IPS-18a (cell line): ENCODE results near the gene CES2.
A peak's percentile ranks its signal among the peaks of the same experiment; 100 is the strongest.

ENCODE experiments used
- H3K27ac ChIP-seq: one replicate; pipeline ENCODE4 v1.5.1; 2013; ENCODE audit warnings: low read length
- H3K27me3 ChIP-seq: one replicate; pipeline ENCODE4 v1.6.1; 2013; ENCODE audit warnings: mild to moderate bottlenecking, low read length; ENCODE audit not compliant: control insufficient read depth, insufficient read depth
- H3K36me3 ChIP-seq: one replicate; pipeline ENCODE4 v1.6.1; 2013; ENCODE audit warnings: low read depth, low read length; ENCODE audit not compliant: control insufficient read depth
- H3K4me1 ChIP-seq: one replicate; pipeline ENCODE4 v1.6.1; 2013; ENCODE audit warnings: low read depth, low read length; ENCODE audit not compliant: control insufficient read depth
- H3K4me3 ChIP-seq: one replicate; pipeline ENCODE4 v1.5.1; 2013; ENCODE audit warnings: low read length
- H3K9ac ChIP-seq: one replicate; pipeline ENCODE4 v1.6.1; 2013; ENCODE audit warnings: mild to moderate bottlenecking, low read length, moderate library complexity
- H3K9me3 ChIP-seq: one replicate; pipeline ENCODE4 v1.6.1; 2013; ENCODE audit warnings: low read depth, low read length; ENCODE audit not compliant: control insufficient read depth

Gene CES2

DNA sequence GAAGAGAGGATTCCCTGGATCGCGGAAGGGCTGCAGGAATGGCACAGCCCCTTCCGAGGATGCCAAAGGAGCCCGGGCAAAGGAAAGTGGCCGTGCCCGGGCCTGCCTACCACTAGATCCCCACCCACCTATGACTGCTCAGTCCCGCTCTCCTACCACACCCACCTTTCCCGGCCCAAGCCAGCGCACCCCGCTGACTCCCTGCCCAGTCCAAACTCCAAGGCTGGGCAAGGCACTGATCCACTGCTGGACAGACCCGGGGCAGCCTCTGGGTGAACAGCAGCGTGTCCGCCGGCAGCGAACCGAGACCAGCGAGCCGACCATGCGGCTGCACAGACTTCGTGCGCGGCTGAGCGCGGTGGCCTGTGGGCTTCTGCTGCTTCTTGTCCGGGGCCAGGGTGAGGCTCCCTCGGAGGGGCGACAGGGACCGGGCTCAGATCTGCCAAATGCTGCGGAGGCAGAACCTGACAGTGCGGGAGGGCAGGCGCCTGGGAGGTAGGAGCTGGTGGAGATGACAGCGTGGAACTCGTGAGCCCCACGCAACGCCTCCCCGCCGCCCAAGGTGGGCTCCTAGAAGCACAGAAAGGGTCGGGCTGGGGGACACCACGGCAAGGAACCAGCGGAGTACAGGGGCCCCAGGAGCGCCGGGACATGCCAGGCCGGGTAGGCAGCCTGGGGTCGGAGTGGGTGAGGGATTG is at the start of gene CES2:
CES2 (plus strand) TSS at position 203 of the 698 bp plus-strand sequence; CDS start at position 323, 120 bp downstream.
- Histone ChIP-seq H3K27ac (no peak within 1 kb of the TSS), H3K4me1 (peaks cover 4% of the 10 kb centered on the region), H3K9ac (peak within 1 kb of the TSS; percentile 68), H3K36me3 (peaks cover 2% of the 10 kb centered on the region), H3K9me3 (no peaks in the 10 kb centered on the region), H3K27me3 (no peaks in the 10 kb centered on the region), H3K4me3 (peak within 1 kb of the TSS; percentile 90)

DNA sequence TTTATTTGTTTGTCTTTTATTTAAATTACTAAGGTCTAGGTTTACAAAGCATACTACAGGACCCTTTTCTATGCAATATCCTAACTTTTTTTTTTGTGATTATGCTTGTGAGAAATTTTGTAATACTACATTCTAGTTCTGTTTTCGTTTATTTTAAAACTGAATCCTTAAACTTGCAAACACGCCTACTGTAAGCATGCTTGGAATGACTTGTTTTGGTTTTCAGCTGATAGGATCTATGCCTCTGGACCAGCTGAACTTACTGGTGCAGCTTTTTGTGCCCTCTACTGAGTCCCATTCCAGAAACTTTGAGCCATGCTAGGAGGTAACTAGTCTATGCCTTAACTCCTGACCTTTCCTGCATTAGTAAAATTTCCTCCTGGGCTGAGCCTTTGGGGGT is 49.0 kb upstream of the CES2 start:
- no peak overlapping the region for H3K4me3 ChIP-seq
- peaks cover 36% of the 10 kb centered on the region for H3K36me3 ChIP-seq
- H3K27ac ChIP-seq = no peak overlapping the region
- no peak overlapping the region for H3K9ac ChIP-seq
- H3K27me3 ChIP-seq = no peaks in the 10 kb centered on the region
- no peaks in the 10 kb centered on the region for H3K9me3 ChIP-seq
- H3K4me1 ChIP-seq = peaks cover 6% of the 10 kb centered on the region

GRCh38 chr16:66886914-66887313 is 48.4 kb upstream of the CES2 start:
- no peak overlapping the region for H3K9ac ChIP-seq
- H3K9me3 ChIP-seq = no peaks in the 10 kb centered on the region
- H3K27me3 ChIP-seq = no peaks in the 10 kb centered on the region
- no peak overlapping the region for H3K27ac ChIP-seq
- peaks cover 37% of the 10 kb centered on the region for H3K36me3 ChIP-seq
- peaks cover under 1% of the 10 kb centered on the region for H3K4me1 ChIP-seq
- H3K4me3 ChIP-seq = no peak overlapping the region

GRCh38 chr16:66888647-66889615 is 46.4 kb upstream of the CES2 start:
- no peaks in the 10 kb centered on the region for H3K4me1 ChIP-seq
- peaks cover 37% of the 10 kb centered on the region for H3K36me3 ChIP-seq
- no peak overlapping the region for H3K27ac ChIP-seq
- H3K9ac ChIP-seq = no peak overlapping the region
- no peaks in the 10 kb centered on the region for H3K9me3 ChIP-seq
- H3K27me3 ChIP-seq = no peaks in the 10 kb centered on the region
- H3K4me3 ChIP-seq = no peak overlapping the region

DNA sequence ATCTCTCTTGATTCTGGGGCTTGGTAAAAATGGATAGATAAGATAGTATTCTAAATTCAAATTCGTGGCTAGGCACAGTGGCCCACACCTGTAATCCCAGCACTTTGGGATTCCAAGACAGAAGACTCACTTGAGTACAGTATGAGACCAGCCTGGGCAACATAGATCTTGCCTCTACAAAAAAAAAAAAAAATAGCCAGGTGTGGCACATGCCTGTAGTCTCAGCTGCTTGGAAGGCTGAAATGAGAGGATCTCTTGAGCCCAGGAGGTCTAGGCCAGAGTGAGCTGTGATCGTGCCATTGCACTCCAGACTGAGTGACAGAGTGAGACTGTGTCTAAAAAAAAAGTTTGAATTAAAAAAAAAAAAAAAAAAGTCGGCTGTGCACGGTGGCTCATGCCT is 45.7 kb upstream of the CES2 start:
- Histone ChIP-seq H3K9ac (no peak overlapping the region), H3K4me1 (no peaks in the 10 kb centered on the region), H3K27ac (no peak overlapping the region), H3K27me3 (no peaks in the 10 kb centered on the region), H3K4me3 (no peak overlapping the region), H3K36me3 (peaks cover 32% of the 10 kb centered on the region), H3K9me3 (no peaks in the 10 kb centered on the region)

GRCh38 chr16:66890799-66891198 is 44.5 kb upstream of the CES2 start:
- no peaks in the 10 kb centered on the region for H3K4me1 ChIP-seq
- no peak overlapping the region for H3K4me3 ChIP-seq
- H3K27ac ChIP-seq = no peak overlapping the region
- H3K36me3 ChIP-seq = peaks cover 20% of the 10 kb centered on the region
- no peaks in the 10 kb centered on the region for H3K9me3 ChIP-seq
- no peaks in the 10 kb centered on the region for H3K27me3 ChIP-seq
- no peak overlapping the region for H3K9ac ChIP-seq

DNA sequence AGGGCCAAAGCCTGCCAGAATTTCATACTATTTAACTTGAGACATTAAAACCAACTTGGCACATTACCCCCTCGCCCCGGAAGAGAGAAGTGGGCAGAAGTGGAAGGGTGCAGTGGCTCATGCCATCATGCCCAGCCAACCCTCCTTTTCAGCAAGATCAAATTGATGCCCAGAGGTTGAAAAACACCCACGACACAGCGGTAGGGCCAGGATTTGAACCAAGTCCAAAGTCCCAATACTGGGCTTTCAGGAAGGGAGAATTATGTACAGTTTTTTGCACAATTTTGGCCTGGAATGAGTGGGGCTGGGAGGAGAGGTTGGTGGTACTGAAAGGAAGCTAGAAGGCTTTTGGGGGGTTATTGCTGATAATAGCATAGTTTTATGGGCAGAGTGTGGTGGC is 44.0 kb upstream of the CES2 start:
- no peak overlapping the region for H3K27ac ChIP-seq
- no peak overlapping the region for H3K9ac ChIP-seq
- H3K27me3 ChIP-seq = no peaks in the 10 kb centered on the region
- H3K4me1 ChIP-seq = no peaks in the 10 kb centered on the region
- H3K9me3 ChIP-seq = no peaks in the 10 kb centered on the region
- H3K36me3 ChIP-seq = peaks cover 14% of the 10 kb centered on the region
- H3K4me3 ChIP-seq = no peak overlapping the region

DNA sequence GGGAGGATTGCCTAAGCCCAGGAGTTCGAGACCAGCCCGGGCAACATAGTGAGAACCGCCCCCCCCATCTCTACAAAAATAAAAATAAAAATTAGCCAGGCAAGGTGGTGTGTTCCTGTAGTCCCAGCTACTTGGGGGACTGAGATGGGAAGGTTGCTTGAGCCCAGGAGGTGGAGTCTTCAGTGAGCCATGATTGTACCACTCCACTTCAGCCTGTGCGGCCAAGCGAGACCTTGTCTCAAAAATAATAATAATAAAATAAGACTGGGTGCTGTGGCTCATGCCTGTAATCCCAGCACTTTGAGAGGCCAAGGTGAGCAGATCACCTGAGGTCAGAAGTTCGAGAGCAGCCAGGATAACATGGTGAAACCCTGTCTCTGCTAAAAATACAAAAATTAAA is 43.5 kb upstream of the CES2 start:
- Histone ChIP-seq H3K36me3 (peaks cover 10% of the 10 kb centered on the region), H3K4me3 (no peak overlapping the region), H3K27me3 (no peaks in the 10 kb centered on the region), H3K4me1 (no peaks in the 10 kb centered on the region), H3K27ac (no peak overlapping the region), H3K9ac (no peak overlapping the region), H3K9me3 (no peaks in the 10 kb centered on the region)

GRCh38 chr16:66894055-66894454 is 41.3 kb upstream of the CES2 start:
- Histone ChIP-seq H3K27me3 (no peaks in the 10 kb centered on the region), H3K9ac (no peak overlapping the region), H3K36me3 (peaks cover 4% of the 10 kb centered on the region), H3K4me3 (no peak overlapping the region), H3K27ac (no peak overlapping the region), H3K4me1 (no peaks in the 10 kb centered on the region), H3K9me3 (no peaks in the 10 kb centered on the region)

DNA sequence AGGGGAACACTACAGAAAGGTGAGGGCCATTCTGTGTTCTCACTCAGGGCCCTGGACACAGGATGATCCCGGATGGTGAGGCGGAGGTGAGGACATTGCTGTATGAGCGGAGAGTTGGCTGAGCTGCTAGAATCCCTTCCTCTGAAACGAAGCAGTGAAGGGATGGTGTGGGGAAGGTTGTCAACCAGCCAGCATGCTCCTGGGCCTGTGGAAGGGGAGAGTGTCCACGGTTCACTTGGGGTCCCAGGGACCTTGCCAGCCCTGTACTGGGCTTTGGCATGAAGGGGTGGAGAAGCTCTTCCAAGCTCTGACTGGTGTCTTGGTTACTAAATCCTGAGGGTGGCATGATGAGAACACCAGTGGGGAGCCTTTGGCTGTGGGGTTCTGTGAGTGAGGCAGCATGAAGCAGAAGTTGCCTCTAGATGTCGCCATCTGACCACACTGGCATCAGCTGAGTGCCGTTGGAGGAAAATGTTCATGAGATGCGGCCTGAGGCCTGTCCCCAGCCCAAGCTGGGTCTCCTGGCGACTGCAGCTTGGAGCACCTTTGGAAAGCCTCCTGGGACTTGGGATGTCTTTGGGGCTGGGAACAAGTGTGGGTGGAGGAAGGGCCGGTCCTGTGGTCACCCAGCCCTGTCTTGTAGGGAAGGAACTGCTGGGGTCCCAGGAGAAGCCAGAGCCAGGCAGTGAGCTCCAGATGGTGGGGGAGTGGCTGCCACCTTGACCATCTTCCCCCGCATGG is 40.2 kb upstream of the CES2 start:
- H3K4me1 ChIP-seq = no peaks in the 10 kb centered on the region
- peaks cover 4% of the 10 kb centered on the region for H3K36me3 ChIP-seq
- H3K27ac ChIP-seq = no peak overlapping the region
- H3K9ac ChIP-seq = no peak overlapping the region
- no peaks in the 10 kb centered on the region for H3K27me3 ChIP-seq
- H3K4me3 ChIP-seq = no peak overlapping the region
- no peaks in the 10 kb centered on the region for H3K9me3 ChIP-seq

DNA sequence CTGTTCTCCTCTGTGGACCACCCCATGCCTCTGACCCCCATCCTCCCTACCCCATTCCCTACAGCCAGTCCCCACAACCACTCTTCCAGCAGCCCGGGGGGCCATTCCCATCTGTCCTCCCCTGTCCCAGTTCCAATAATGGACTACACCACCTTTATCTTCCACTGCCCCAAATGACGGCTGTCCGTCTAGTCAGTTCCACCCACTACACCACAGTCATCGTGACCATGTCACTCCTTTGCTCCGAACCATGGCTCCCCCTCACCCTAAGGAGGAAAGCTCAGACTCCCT is 39.7 kb upstream of the CES2 start:
- H3K4me3 ChIP-seq = no peak overlapping the region
- no peak overlapping the region for H3K27ac ChIP-seq
- no peaks in the 10 kb centered on the region for H3K4me1 ChIP-seq
- H3K9ac ChIP-seq = no peak overlapping the region
- H3K27me3 ChIP-seq = no peaks in the 10 kb centered on the region
- H3K36me3 ChIP-seq = peaks cover 4% of the 10 kb centered on the region
- H3K9me3 ChIP-seq = no peaks in the 10 kb centered on the region
